Measurements from ENCODE around the gene NPBWR2. TPM values are rescaled to one million over a fixed set of nuclear protein-coding genes. Genes with fewer than 3 reads are reported as not detected.
A peak's percentile ranks its signal among the peaks of the same experiment; 100 is the strongest.

The NPBWR2 gene
- total and polyA plus RNA-seq, 4 donors: not detected

DNA sequence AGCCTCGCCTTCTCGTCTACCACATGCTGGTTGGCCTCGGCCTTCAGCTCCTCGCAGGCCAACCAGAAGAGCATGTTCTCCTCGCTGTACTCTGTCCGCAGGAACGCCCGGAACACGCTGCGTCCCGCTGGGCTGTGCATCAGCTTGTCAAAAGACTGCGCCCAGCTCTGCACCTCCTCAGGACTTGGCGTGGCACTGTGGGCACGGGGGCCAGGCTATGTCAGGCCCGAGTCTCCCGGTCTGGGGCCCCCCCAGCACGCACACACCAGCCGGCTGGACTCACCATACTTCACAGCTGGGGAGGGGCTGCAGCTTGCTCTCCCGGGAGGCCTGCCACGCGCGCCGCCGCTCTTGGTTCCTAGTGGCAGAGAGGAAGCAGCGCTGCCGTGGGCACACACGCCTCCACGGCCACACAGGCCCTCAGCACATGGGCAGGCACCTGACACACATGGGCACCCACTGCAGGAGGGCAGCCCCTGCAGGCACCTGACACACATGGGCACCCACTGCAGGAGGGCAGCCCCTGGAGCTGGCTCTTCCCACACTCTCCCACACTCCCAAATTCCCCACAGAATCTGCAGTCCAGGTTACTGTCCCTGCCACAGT is 33.1 kb downstream of the NPBWR2 start:
- DNase-seq: no peak
- intact Hi-C loops (cut with DNase I): no loop called here
- Histone ChIP-seq H3K27ac (ENCODE audit: low read depth in 1 of 2, low read length in 2 of 2) (no peak overlapping the region), H3K4me1 (ENCODE audit: control insufficient read depth in 1 of 2, insufficient read depth in 2 of 2, low read length in 2 of 2) (no peaks in the 10 kb centered on the region), H3K9me3 (ENCODE audit: control insufficient read depth, low read length) (no peaks in the 10 kb centered on the region), H3K27me3 (ENCODE audit: control insufficient read depth in 1 of 2, insufficient read depth in 2 of 2, low read length in 1 of 2) (no peaks in the 10 kb centered on the region), H3K36me3 (ENCODE audit: control insufficient read depth in 1 of 2, insufficient read depth in 2 of 2, low read length in 1 of 2) (no peaks in the 10 kb centered on the region), H3K4me3 (ENCODE audit: low read length in 2 of 2) (no peak overlapping the region)
- 89 to 90% methylated on average over 28 of the region's 28 CpGs for WGBS, 2 donors
- ATAC-seq (ENCODE audit: low FRiP score): peak; percentile 1

- H3K4me3 ChIP-seq (ENCODE audit: low read length in 2 of 2): no peak overlapping the region
- DNase-seq (no peak), ATAC-seq (ENCODE audit: low FRiP score) (no peak)
- H3K36me3 ChIP-seq (ENCODE audit: control insufficient read depth in 1 of 2, insufficient read depth in 2 of 2, low read length in 1 of 2): no peaks in the 10 kb centered on the region
- H3K27me3 ChIP-seq (ENCODE audit: control insufficient read depth in 1 of 2, insufficient read depth in 2 of 2, low read length in 1 of 2): no peaks in the 10 kb centered on the region
- H3K27ac ChIP-seq (ENCODE audit: low read depth in 1 of 2, low read length in 2 of 2): no peak overlapping the region
- 91 to 92% methylated on average over 35 to 37 of the region's 37 CpGs for WGBS, 2 donors
- intact Hi-C loops (cut with DNase I): no loop called here
- no peaks in the 10 kb centered on the region for H3K9me3 ChIP-seq (ENCODE audit: control insufficient read depth, low read length)
- H3K4me1 ChIP-seq (ENCODE audit: control insufficient read depth in 1 of 2, insufficient read depth in 2 of 2, low read length in 2 of 2): no peaks in the 10 kb centered on the region
Measured at GRCh38 chr20:64073476-64074183, 33.7 kb downstream of the NPBWR2 start.

GRCh38 chr20:64072498-64073063 is 34.8 kb downstream of the NPBWR2 start:
- Histone ChIP-seq H3K27me3 (ENCODE audit: control insufficient read depth in 1 of 2, insufficient read depth in 2 of 2, low read length in 1 of 2) (no peaks in the 10 kb centered on the region), H3K36me3 (ENCODE audit: control insufficient read depth in 1 of 2, insufficient read depth in 2 of 2, low read length in 1 of 2) (no peaks in the 10 kb centered on the region), H3K4me3 (ENCODE audit: low read length in 2 of 2) (no peak overlapping the region), H3K27ac (ENCODE audit: low read depth in 1 of 2, low read length in 2 of 2) (no peak overlapping the region), H3K4me1 (ENCODE audit: control insufficient read depth in 1 of 2, insufficient read depth in 2 of 2, low read length in 2 of 2) (no peaks in the 10 kb centered on the region), H3K9me3 (ENCODE audit: control insufficient read depth, low read length) (no peaks in the 10 kb centered on the region)
- no peak for ATAC-seq (ENCODE audit: low FRiP score)
- no peak for DNase-seq
- intact Hi-C loops (cut with DNase I): no loop called here
- 79 to 82% methylated on average over 14 of the region's 14 CpGs for WGBS, 2 donors

- no peak for DNase-seq
- WGBS, 2 donors: 87 to 89% methylated on average over 29 to 30 of the region's 30 CpGs
- Histone ChIP-seq H3K9me3 (ENCODE audit: control insufficient read depth, low read length) (no peaks in the 10 kb centered on the region), H3K36me3 (ENCODE audit: control insufficient read depth in 1 of 2, insufficient read depth in 2 of 2, low read length in 1 of 2) (no peaks in the 10 kb centered on the region), H3K27ac (ENCODE audit: low read depth in 1 of 2, low read length in 2 of 2) (no peak overlapping the region), H3K4me3 (ENCODE audit: low read length in 2 of 2) (no peak overlapping the region), H3K4me1 (ENCODE audit: control insufficient read depth in 1 of 2, insufficient read depth in 2 of 2, low read length in 2 of 2) (no peaks in the 10 kb centered on the region), H3K27me3 (ENCODE audit: control insufficient read depth in 1 of 2, insufficient read depth in 2 of 2, low read length in 1 of 2) (no peaks in the 10 kb centered on the region)
- no peak for ATAC-seq (ENCODE audit: low FRiP score)
- intact Hi-C loops (cut with DNase I): no loop called here
Measured at GRCh38 chr20:64071341-64072332, 35.7 kb downstream of the NPBWR2 start.

DNA sequence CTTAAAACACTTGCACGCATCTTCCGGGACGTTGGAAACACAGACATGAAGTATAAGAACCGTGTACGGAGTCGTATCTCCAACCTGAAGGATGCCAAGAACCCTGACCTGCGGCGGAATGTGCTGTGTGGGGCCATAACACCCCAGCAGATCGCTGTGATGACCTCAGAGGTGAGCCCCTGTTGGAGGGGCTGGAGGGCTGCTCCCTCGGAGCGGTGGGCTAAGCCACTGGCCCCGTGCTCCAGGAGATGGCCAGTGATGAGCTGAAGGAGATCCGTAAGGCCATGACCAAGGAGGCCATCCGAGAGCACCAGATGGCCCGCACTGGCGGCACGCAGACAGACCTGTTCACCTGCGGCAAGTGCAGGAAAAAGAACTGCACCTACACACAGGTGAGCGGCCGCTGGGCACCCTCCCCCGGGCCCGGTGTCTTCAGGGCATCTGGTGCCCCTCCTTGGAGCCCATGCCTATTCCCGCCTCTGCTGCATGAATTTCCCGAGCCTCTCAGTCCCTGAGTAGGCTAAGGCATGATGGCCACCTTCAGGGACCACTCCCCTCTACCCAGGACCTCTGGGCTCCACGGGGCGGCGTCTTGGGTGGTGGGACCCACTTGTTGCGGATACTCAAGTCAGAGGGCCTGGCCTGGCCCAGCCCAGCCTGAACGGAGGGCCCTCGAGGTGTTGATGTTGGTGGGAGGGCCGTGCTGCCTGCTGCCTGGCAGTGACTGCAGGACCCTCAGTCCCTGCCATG is 36.9 kb downstream of the NPBWR2 start:
- intact Hi-C loops (cut with DNase I): no loop called here
- no peak for DNase-seq
- Histone ChIP-seq H3K36me3 (ENCODE audit: control insufficient read depth in 1 of 2, insufficient read depth in 2 of 2, low read length in 1 of 2) (no peaks in the 10 kb centered on the region), H3K4me1 (ENCODE audit: control insufficient read depth in 1 of 2, insufficient read depth in 2 of 2, low read length in 2 of 2) (no peaks in the 10 kb centered on the region), H3K27ac (ENCODE audit: low read depth in 1 of 2, low read length in 2 of 2) (no peak overlapping the region), H3K9me3 (ENCODE audit: control insufficient read depth, low read length) (no peaks in the 10 kb centered on the region), H3K4me3 (ENCODE audit: low read length in 2 of 2) (no peak overlapping the region), H3K27me3 (ENCODE audit: control insufficient read depth in 1 of 2, insufficient read depth in 2 of 2, low read length in 1 of 2) (no peaks in the 10 kb centered on the region)
- no peak for ATAC-seq (ENCODE audit: low FRiP score)
- WGBS, 2 donors: 92 to 93% methylated on average over 30 to 31 of the region's 31 CpGs

GRCh38 chr20:64069614-64070243 is 37.6 kb downstream of the NPBWR2 start:
- intact Hi-C loops (cut with DNase I): no loop called here
- Histone ChIP-seq H3K4me3 (ENCODE audit: low read length in 2 of 2) (no peak overlapping the region), H3K9me3 (ENCODE audit: control insufficient read depth, low read length) (no peaks in the 10 kb centered on the region), H3K27me3 (ENCODE audit: control insufficient read depth in 1 of 2, insufficient read depth in 2 of 2, low read length in 1 of 2) (no peaks in the 10 kb centered on the region), H3K36me3 (ENCODE audit: control insufficient read depth in 1 of 2, insufficient read depth in 2 of 2, low read length in 1 of 2) (no peaks in the 10 kb centered on the region), H3K27ac (ENCODE audit: low read depth in 1 of 2, low read length in 2 of 2) (no peak overlapping the region), H3K4me1 (ENCODE audit: control insufficient read depth in 1 of 2, insufficient read depth in 2 of 2, low read length in 2 of 2) (no peaks in the 10 kb centered on the region)
- no peak for ATAC-seq (ENCODE audit: low FRiP score)
- no peak for DNase-seq
- WGBS, 2 donors: 64 to 68% methylated on average over 13 to 14 of the region's 14 CpGs

DNA sequence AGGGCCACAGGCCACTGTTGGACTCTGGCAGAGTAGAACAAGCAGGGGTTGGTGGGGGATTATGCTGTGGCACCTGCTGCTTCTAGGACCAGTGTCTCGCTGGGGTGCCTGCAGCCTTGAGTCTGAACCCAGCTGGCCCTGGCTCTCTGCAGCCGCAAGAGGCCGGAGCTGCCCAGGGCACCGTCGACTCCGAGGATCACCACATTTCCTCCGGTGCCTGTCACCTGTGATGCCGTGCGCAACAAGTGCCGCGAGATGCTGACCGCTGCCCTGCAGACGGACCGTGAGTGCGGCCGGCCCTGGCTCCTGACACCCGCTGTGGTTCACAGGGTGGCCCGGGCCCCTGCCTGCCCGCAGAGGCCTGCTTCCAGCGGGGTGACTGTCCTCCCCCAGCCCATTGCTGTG is 38.2 kb downstream of the NPBWR2 start:
- WGBS, 2 donors: 89 to 92% methylated on average over 20 of the region's 20 CpGs
- intact Hi-C loops (cut with DNase I): no loop called here
- no peaks in the 10 kb centered on the region for H3K36me3 ChIP-seq (ENCODE audit: control insufficient read depth in 1 of 2, insufficient read depth in 2 of 2, low read length in 1 of 2)

More for the DNA sequence above, 38.2 kb downstream of the NPBWR2 start:
- no peak overlapping the region for H3K4me3 ChIP-seq (ENCODE audit: low read length in 2 of 2)
- DNase-seq (no peak), ATAC-seq (ENCODE audit: low FRiP score) (no peak)
- no peaks in the 10 kb centered on the region for H3K4me1 ChIP-seq (ENCODE audit: control insufficient read depth in 1 of 2, insufficient read depth in 2 of 2, low read length in 2 of 2)
- H3K27me3 ChIP-seq (ENCODE audit: control insufficient read depth in 1 of 2, insufficient read depth in 2 of 2, low read length in 1 of 2): no peaks in the 10 kb centered on the region
- H3K9me3 ChIP-seq (ENCODE audit: control insufficient read depth, low read length): no peaks in the 10 kb centered on the region
- H3K27ac ChIP-seq (ENCODE audit: low read depth in 1 of 2, low read length in 2 of 2): no peak overlapping the region
